ENCODE measurements around the gene POU2F3.

Gene POU2F3

GRCh38 chr11:120342678-120343077 is 102.7 kb downstream of the POU2F3 start:
- DNase-seq (ENCODE audit: low read depth) = no peak

- DNase-seq (ENCODE audit: low read depth) = no peak
Observed at GRCh38 chr11:120343429-120343828, 103.5 kb downstream of the POU2F3 start.

- no peak for DNase-seq (ENCODE audit: low read depth)
Observed at GRCh38 chr11:120344302-120345004, 104.5 kb downstream of the POU2F3 start.

GRCh38 chr11:120346233-120346632 is 106.3 kb downstream of the POU2F3 start:
- DNase-seq (ENCODE audit: low read depth) = no peak

- no peak for DNase-seq (ENCODE audit: low read depth)
Observed at GRCh38 chr11:120350637-120351036, 110.7 kb downstream of the POU2F3 start.

- no peak for DNase-seq (ENCODE audit: low read depth)
Observed at GRCh38 chr11:120352405-120352804, 112.5 kb downstream of the POU2F3 start.

GRCh38 chr11:120354068-120354467 is 114.1 kb downstream of the POU2F3 start:
- no peak for DNase-seq (ENCODE audit: low read depth)

- DNase-seq (ENCODE audit: low read depth) = no peak
Observed at GRCh38 chr11:120354779-120355178, 114.8 kb downstream of the POU2F3 start.

GRCh38 chr11:120357620-120358019 is 117.7 kb downstream of the POU2F3 start:
- DNase-seq (ENCODE audit: low read depth) = no peak

- DNase-seq (ENCODE audit: low read depth) = no peak
Observed at GRCh38 chr11:120358729-120359128, 118.8 kb downstream of the POU2F3 start.

- no peak for DNase-seq (ENCODE audit: low read depth)
Observed at GRCh38 chr11:120363436-120363835, 123.5 kb downstream of the POU2F3 start.

- no peak for DNase-seq (ENCODE audit: low read depth)
Observed at GRCh38 chr11:120365512-120365911, 125.6 kb downstream of the POU2F3 start.

Measured in activated T-cell treated with anti-CD3 and anti-CD28 coated beads for 48 hours (primary cell).